Activated CD8-positive, alpha-beta T cell treated with anti-CD3 and anti-CD28 coated beads for 36 hours (primary cell): ENCODE measurements around the gene NCKAP5L. TPM values are rescaled to one million over a fixed set of nuclear protein-coding genes. Genes with fewer than 3 reads are reported as not detected.

Experiments used
- ATAC-seq: fragments of 200-7000 bp; cut with Tn5 transposase; one replicate; pipeline ENCODE4 v1.10.0; 2021; ENCODE audit warnings: mild to moderate bottlenecking, moderate library complexity
- CTCF ChIA-PET: fragments of 350-600 bp; sonication (Branson Sonifier 250); formaldehyde crosslinking; loops from one replicate; lab custom pipeline; 2021; ENCODE audit warnings: antibody characterized with exemption; lab: Charles Lee
- POLR2A ChIA-PET: fragments of 350-600 bp; sonication (Branson Sonifier 250); formaldehyde crosslinking; loops from one replicate; lab custom pipeline; 2021; ENCODE audit warnings: antibody characterized with exemption; lab: Charles Lee
- DNase-seq: peaks from one replicate; pipeline ENCODE4 v3.0.0-alpha.2; 2020
- H3K27ac Mint-ChIP-seq: one replicate; pipeline ENCODE4 v1.8.0; 2021; ENCODE audit warnings: mild to moderate bottlenecking, mixed read lengths
- H3K27me3 Mint-ChIP-seq: one replicate; pipeline ENCODE4 v1.8.0; 2021; ENCODE audit warnings: mixed read lengths
- H3K36me3 Mint-ChIP-seq: one replicate; pipeline ENCODE4 v1.8.0; 2021; ENCODE audit warnings: low read depth, mixed read lengths
- H3K4me1 Mint-ChIP-seq: one replicate; pipeline ENCODE4 v1.8.0; 2021; ENCODE audit warnings: low read depth, mixed read lengths
- H3K4me3 Mint-ChIP-seq: one replicate; pipeline ENCODE4 v1.8.0; 2021; ENCODE audit warnings: mild to moderate bottlenecking, moderate library complexity, mixed read lengths
- H3K9me3 Mint-ChIP-seq: one replicate; pipeline ENCODE4 v1.8.0; 2021; ENCODE audit warnings: mixed read lengths
- CTCF ChIP-seq: fragments of 200-600 bp; IDR thresholded peaks from one replicate; pipeline ENCODE4 v1.8.0; 2022; ENCODE audit warnings: antibody characterized with exemption, mild to moderate bottlenecking
- intact Hi-C: fragments of 100-400 bp; cut with micrococcal nuclease; formaldehyde crosslinking; loops from one replicate; pipeline ENCODE4 v1.10.0; 2022
- total RNA-seq, 2 experiments: library from RNA; stranded (reverse); gene quantifications; one replicate each; pipeline ENCODE4 v1.2.3, GENCODE V29; 2021

NCKAP5L gene
- total RNA-seq, 2 experiments from 2014 or later = 5.5 to 5.7 TPM

GRCh38 chr12:49811961-49812401, 16.2 kb downstream of the NCKAP5L start:
- no peaks in the 10 kb centered on the region for H3K27me3 Mint-ChIP-seq
- intact Hi-C loops = no loop called here
- ChIA-PET POLR2A (no interaction called here), CTCF (interaction anchor here (1.3 to 2.1 kb wide), 4 partner anchors 8 to 50 kb away, joined by 3 to 10 read pairs (median 6); no protein-coding TSS in a partner anchor)
- no peak overlapping the region for H3K27ac Mint-ChIP-seq
- H3K9me3 Mint-ChIP-seq = no peaks in the 10 kb centered on the region
- no peak for ATAC-seq
- H3K4me1 Mint-ChIP-seq = peaks cover 10% of the 10 kb centered on the region
- no peaks in the 10 kb centered on the region for H3K36me3 Mint-ChIP-seq
- TF ChIP-seq CTCF = no peak
- DNase-seq = no peak
- H3K4me3 Mint-ChIP-seq = no peak overlapping the region

GRCh38 chr12:49811136-49811535, 17.1 kb downstream of the NCKAP5L start:
- no peaks in the 10 kb centered on the region for H3K27me3 Mint-ChIP-seq
- ATAC-seq (no peak), DNase-seq (no peak)
- no peaks in the 10 kb centered on the region for H3K9me3 Mint-ChIP-seq
- no peak overlapping the region for H3K27ac Mint-ChIP-seq
- no peak for TF ChIP-seq CTCF
- ChIA-PET CTCF (interaction anchor here (1.0 to 2.1 kb wide), 7 partner anchors 9 to 70 kb away, joined by 3 to 10 read pairs (median 5); partner anchors contain the start of gene TMBIM6), POLR2A (interaction anchor here (0.6 kb wide), 1 partner anchor 99 kb away, joined by 3 read pairs; no protein-coding TSS in a partner anchor)
- no peak overlapping the region for H3K4me3 Mint-ChIP-seq
- H3K4me1 Mint-ChIP-seq = peaks cover 10% of the 10 kb centered on the region
- intact Hi-C loops = no loop called here
- no peaks in the 10 kb centered on the region for H3K36me3 Mint-ChIP-seq

- H3K4me1 Mint-ChIP-seq = peaks cover 10% of the 10 kb centered on the region
- H3K27ac Mint-ChIP-seq = peak overlapping the region; percentile 30
- no peaks in the 10 kb centered on the region for H3K27me3 Mint-ChIP-seq
- ChIA-PET POLR2A (no interaction called here), CTCF (interaction anchor here (1.0 to 2.1 kb wide), 5 partner anchors 10 to 69 kb away, joined by 5 to 10 read pairs (median 5); partner anchors contain the start of gene TMBIM6)
- ATAC-seq (no peak), DNase-seq (no peak)
- no peaks in the 10 kb centered on the region for H3K9me3 Mint-ChIP-seq
- no peak for TF ChIP-seq CTCF
- H3K36me3 Mint-ChIP-seq = no peaks in the 10 kb centered on the region
- no peak overlapping the region for H3K4me3 Mint-ChIP-seq
- intact Hi-C loops = no loop called here
These were observed 18.3 kb downstream of the NCKAP5L start for GRCh38 chr12:49809906-49810389.

- POLR2A ChIA-PET = no interaction called here
- Mint-ChIP-seq H3K9me3 (no peaks in the 10 kb centered on the region), H3K27me3 (no peaks in the 10 kb centered on the region), H3K4me3 (no peak overlapping the region), H3K27ac (no peak overlapping the region), H3K36me3 (no peaks in the 10 kb centered on the region), H3K4me1 (peaks cover 10% of the 10 kb centered on the region)
- no peak for TF ChIP-seq CTCF
- ATAC-seq = no peak
- DNase-seq = no peak
- intact Hi-C loops = no loop called here
- CTCF ChIA-PET = interaction anchor here (1.6 kb wide), 1 partner anchor 31 kb away, joined by 4 read pairs; no protein-coding TSS in a partner anchor
These were observed 18.8 kb downstream of the NCKAP5L start for GRCh38 chr12:49809381-49809905.

GRCh38 chr12:49808686-49809380, 19.4 kb downstream of the NCKAP5L start:
- TF ChIP-seq CTCF = no peak
- no peak overlapping the region for H3K27ac Mint-ChIP-seq
- H3K4me3 Mint-ChIP-seq = no peak overlapping the region
- ATAC-seq = no peak
- DNase-seq = no peak
- H3K9me3 Mint-ChIP-seq = no peaks in the 10 kb centered on the region
- H3K4me1 Mint-ChIP-seq = peaks cover 10% of the 10 kb centered on the region
- ChIA-PET CTCF (interaction anchor here (1.0 to 1.6 kb wide), 2 partner anchors 11 to 31 kb away, joined by 3 to 4 read pairs; no protein-coding TSS in a partner anchor), POLR2A (no interaction called here)
- no peaks in the 10 kb centered on the region for H3K36me3 Mint-ChIP-seq
- intact Hi-C loops = no loop called here
- H3K27me3 Mint-ChIP-seq = no peaks in the 10 kb centered on the region
